ENCODE measurements around the gene CYP2W1. TPM values are rescaled to one million over a fixed set of nuclear protein-coding genes. Genes with fewer than 3 reads are reported as not detected.
"Not testable (repeated sequence)": the region's sequence is repeated elsewhere in the genome, so short reads cannot be mapped to it uniquely, and the experiment has no call there.

Gene CYP2W1
- total and polyA plus RNA-seq, 5 experiments from 2014 or later = not detected

DNA sequence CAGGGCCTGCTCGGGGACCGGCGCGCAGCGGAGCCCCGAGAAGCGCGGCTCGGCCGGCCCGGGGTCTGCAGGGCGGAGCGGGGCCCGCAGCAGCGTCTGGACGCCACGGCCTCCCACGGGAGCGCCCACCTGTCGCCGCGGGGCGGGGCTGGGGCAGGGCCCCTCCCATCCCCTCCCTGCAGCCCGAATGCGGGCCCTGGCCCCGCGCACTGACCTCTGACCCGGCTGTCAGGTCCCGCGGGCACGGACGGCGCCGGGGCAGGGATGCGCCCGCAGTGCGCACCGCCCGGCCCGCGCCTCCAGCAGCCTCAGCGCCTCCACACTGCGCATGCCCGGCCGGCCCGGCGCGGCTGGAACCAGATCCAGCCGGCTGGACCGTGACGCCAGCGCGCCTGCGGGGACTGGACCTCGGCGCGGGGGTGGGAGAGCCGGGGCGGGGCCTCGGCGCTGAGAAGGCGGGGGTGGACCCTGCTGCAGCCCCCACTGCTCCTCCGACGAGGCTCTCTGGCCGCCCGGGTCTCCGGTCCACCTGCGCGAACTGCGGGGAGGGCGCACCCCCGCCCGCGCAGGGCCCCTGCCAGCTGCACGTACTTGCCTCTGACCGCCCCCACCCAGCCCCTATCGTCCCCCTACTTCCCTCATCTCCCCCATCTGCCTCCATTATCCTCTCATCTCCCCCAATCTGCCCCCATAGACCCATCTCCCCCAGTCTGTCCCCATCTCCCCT, 45.2 kb downstream of the CYP2W1 start:
- peaks cover 18 to 61% (median 49%) of the 10 kb centered on the region in 4 donors for H3K4me1 Mint-ChIP-seq
- H3K27ac Mint-ChIP-seq = peak overlapping the region in 7 of 10 donors; percentile 66 to 93 (median 87)
- peaks cover 0 to 6% (median 0%) of the 10 kb centered on the region in 9 donors for H3K9me3 Mint-ChIP-seq
- POLR2A ChIA-PET = interaction anchor here (1.0 to 5.5 kb wide), 7 partner anchors 8 to 35 kb away, joined by 3 to 35 read pairs (median 4); partner anchors contain the start of gene GPR146
- peak overlapping the region in 8 of 10 donors; percentile 72 to 88 (median 82) for H3K4me3 Mint-ChIP-seq
- DNase-seq (peak; percentile 65 to 91 (median 85)), ATAC-seq (peak; percentile 80 to 87)
- peaks cover 0 to 15% (median 4%) of the 10 kb centered on the region in 3 donors for H3K36me3 Mint-ChIP-seq
- H3K27me3 Mint-ChIP-seq = peaks cover 0 to 2% (median 0%) of the 10 kb centered on the region in 5 donors

DNA sequence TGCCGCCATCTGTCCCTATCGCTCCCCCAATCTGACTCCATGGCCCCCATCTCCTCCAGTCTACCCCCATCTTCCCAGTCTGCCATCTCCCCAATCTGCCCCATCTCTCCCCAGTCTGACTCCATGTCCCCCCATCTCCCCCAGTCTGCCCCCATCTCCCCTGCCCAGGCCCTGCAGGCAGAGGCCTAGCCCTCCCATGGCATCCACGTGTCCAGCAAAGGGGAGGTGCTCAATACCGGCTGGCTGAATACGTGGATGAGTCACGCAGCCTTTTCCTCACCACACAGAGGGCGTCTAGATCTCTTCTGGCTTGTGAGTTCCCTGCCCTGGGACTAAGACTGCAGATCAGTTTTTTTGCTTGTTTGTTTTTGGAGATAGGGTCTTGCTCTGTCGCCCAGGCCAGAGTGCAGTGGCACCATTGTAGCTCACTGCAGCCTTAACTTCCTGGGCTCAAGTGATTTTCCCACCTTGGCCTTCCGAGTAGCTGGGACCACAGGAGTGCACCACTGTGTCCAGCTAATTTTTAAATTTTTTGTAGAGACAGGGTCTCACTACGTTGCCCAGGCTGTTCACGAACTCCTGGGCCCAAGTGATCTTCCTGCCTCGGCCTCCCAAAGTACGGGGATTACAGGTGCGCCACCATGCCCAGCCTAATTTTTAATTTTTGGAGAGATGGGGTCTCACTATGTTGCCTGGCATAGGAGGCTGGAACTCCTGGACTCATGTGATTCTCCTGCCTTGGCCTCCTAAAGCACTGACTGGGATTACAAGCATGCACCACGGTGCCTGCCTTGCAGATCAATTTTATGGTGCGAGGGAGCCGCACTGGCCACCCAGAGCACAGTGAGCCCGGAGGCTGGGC, 46.0 kb downstream of the CYP2W1 start:
- Mint-ChIP-seq H3K4me1 (peaks cover 23 to 60% (median 54%) of the 10 kb centered on the region in 4 donors), H3K36me3 (peaks cover 0 to 10% (median 0%) of the 10 kb centered on the region in 3 donors), H3K27ac (peak overlapping the region; percentile 66 to 93 (median 81)), H3K4me3 (peak overlapping the region; percentile 72 to 88 (median 82)), H3K27me3 (peaks cover 0 to 2% (median 0%) of the 10 kb centered on the region in 5 donors), H3K9me3 (peaks cover 0 to 2% (median 0%) of the 10 kb centered on the region in 9 donors)
- peak; percentile 39 to 54 for ATAC-seq
- DNase-seq = peak in 6 of 10 donors; percentile 22 to 73 (median 42)
- POLR2A ChIA-PET = interaction anchor here (1.1 to 5.5 kb wide), 5 partner anchors 12 to 36 kb away, joined by 3 to 35 read pairs (median 4); partner anchors contain the start of gene GPR146

DNA sequence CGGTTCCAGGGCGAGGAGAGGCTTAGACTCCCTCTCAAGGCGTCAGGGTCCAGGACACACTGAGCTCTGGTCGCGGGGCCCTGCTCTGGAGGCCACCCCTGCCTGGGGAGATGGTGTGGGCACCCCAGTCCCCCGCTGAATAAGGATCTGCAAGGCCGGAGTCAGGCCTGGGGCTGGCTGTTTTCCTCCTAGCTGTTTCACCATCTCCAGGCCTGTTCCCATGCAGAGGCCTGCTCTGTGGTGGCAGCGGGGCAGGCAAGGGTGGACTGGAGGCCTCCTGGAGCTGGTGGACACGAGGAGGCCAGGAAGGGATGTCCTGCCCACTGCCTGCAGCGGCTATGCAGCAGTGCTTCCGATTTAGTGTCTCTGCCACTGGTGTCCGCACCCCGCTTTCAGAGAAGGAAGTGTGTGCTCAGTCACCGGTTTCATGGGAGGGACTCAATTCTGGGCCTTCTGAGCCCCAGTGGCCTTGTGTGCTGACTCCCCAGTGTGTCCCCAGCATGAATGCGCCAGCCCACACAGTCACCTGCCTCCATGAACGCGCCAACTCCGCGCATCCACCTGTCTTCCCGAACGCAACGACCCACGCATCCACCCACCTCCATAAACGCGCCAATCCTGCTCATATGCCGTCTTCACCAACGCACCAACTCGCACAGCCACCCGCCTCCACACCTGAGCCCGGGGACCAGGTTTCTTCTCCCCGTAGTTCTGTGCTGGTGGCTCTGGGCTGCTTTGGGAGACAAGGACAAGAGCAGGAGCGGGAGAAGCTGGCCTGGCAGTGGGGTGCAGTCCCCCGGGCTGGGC, 46.9 kb downstream of the CYP2W1 start:
- POLR2A ChIA-PET = interaction anchor here (1.1 to 5.5 kb wide), 4 partner anchors 11 to 31 kb away, joined by 3 to 35 read pairs (median 14); partner anchors contain the start of gene GPR146
- H3K9me3 Mint-ChIP-seq = no peaks in the 10 kb centered on the region
- H3K4me3 Mint-ChIP-seq = peak overlapping the region in 9 of 10 donors; percentile 33 to 85 (median 75)
- ATAC-seq = no peak
- peaks cover 0 to 2% (median 0%) of the 10 kb centered on the region in 5 donors for H3K27me3 Mint-ChIP-seq
- peak overlapping the region in 6 of 10 donors; percentile 15 to 93 (median 60) for H3K27ac Mint-ChIP-seq
- peaks cover 28 to 58% (median 57%) of the 10 kb centered on the region in 4 donors for H3K4me1 Mint-ChIP-seq
- H3K36me3 Mint-ChIP-seq = peaks cover 0 to 8% (median 0%) of the 10 kb centered on the region in 3 donors
- DNase-seq = peak in 1 of 10 donors; percentile 57

DNA sequence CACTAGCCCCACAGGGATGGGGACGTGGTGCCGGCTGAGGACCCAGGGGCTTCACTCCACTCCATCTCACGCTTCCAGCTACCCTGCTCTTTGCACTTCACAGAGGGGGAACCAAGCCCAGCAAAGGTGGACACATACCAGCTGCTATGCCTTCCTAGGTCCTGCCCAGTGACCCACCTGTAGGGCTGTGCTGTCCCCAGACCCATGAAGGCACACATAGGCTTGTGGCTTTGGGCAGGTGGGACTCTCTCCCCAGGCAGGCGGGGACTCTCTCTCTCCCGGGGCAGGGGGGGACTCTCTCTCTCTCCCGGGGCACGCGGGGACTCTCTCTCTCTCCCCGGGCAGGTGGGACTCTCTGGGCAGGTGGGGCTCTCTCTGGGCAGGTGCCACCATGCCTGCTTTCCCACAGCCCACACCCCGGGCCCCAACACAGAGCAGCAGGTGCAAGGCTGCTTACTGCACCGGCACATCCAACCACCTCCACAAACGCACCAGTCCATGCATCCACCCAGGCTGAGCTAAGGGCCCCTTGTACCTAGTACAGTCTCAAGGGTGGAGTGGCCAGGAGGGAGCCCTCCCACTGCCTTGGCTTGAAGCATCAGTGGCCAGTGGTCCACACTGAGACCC, 47.6 kb downstream of the CYP2W1 start:
- Mint-ChIP-seq H3K27me3 (peaks cover 0 to 7% (median 0%) of the 10 kb centered on the region in 5 donors), H3K4me3 (peak overlapping the region in 5 of 10 donors; percentile 8 to 75 (median 71)), H3K27ac (peak overlapping the region in 5 of 10 donors; percentile 29 to 76 (median 53)), H3K36me3 (peaks cover 0 to 8% (median 0%) of the 10 kb centered on the region in 3 donors), H3K4me1 (peaks cover 28 to 59% (median 57%) of the 10 kb centered on the region in 4 donors), H3K9me3 (no peaks in the 10 kb centered on the region)
- POLR2A ChIA-PET = interaction anchor here (5.5 kb wide), 1 partner anchor 14 kb away, joined by 35 read pairs; the partner anchor contains the start of gene GPR146
- DNase-seq (peak in 1 of 10 donors; percentile 13), ATAC-seq (no peak)

DNA sequence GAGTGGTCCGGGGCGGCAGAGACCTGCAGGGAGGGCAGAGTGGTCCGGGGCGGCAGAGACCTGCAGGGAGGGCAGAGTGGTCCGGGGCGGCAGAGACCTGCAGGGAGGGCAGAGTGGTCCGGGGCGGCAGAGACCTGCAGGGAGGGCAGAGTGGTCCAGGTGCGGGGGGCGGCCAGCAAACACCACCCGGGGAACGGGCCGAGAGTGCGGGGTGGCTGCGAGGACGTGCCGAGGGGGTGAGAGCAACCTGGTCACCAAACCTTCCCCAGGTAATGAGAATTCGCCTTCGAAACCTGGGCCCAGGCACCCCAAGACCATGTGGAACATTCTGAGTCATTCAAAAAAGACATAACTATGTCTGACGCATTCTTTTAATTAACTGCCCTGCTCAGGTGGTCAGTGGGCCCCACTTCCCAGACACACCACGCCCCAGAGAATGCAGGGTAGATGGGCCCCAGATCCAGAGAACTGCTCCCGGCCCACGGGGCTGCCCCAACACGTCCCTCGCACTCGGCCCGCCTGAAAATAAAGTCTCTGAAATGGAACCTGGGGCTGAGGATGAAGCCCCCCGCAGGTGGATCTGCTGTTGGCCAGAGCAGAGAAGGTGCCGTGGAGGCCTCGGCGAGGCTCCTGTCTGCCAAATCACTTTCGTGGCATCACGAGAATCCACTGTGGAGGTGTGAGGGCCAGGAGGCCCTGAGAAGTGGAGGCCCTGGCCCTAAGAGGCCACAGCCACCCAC, 48.9 kb downstream of the CYP2W1 start:
- POLR2A ChIA-PET = no interaction called here
- peaks cover 24 to 54% (median 48%) of the 10 kb centered on the region in 4 donors for H3K4me1 Mint-ChIP-seq
- no peak for ATAC-seq
- peaks cover 0 to 2% (median 0%) of the 10 kb centered on the region in 3 donors for H3K36me3 Mint-ChIP-seq
- H3K27me3 Mint-ChIP-seq = peaks cover 0 to 8% (median 0%) of the 10 kb centered on the region in 5 donors
- H3K9me3 Mint-ChIP-seq = no peaks in the 10 kb centered on the region
- DNase-seq = peak in 1 of 10 donors; percentile 53
- H3K27ac Mint-ChIP-seq = peak overlapping the region in 2 of 10 donors; percentile 22 to 67
- H3K4me3 Mint-ChIP-seq = no peak overlapping the region

DNA sequence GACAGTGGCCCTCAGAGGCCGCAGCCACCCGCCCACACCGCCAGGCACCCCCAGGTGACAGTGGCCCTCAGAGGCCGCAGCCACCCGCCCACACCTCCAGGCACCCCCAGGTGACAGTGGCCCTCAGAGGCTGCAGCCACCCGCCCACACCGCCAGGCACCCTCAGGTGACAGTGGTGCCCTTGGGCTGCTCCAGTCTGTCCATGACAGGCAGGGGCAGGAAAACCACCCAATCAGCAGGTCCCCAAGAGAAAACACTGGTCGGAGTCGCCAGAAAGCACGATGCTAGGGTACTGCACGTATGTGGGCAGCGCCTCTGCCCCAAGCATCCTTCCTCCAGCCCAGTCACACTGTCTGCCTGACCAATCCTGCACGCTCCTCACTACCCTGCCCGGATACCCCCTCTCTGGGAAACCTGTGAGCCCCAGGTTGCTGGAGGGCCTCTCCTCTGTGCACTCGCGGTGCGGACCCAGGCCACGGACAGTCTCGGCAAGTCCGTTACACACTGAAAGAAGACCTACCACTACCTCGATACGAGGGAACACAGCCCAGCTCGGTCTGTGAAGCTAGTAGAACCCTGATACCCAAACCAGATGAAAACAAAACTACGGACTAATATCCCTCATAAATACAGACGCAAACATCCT, 49.7 kb downstream of the CYP2W1 start:
- ATAC-seq (no peak), DNase-seq (peak in 1 of 10 donors; percentile 49)
- peaks cover 20 to 48% (median 42%) of the 10 kb centered on the region in 4 donors for H3K4me1 Mint-ChIP-seq
- H3K36me3 Mint-ChIP-seq = no peaks in the 10 kb centered on the region
- H3K27me3 Mint-ChIP-seq = peaks cover 0 to 8% (median 0%) of the 10 kb centered on the region in 5 donors
- H3K27ac Mint-ChIP-seq = peak overlapping the region in 8 of 10 donors; percentile 29 to 73 (median 60)
- peak overlapping the region in 5 of 10 donors; percentile 18 to 75 (median 56) for H3K4me3 Mint-ChIP-seq
- no peaks in the 10 kb centered on the region for H3K9me3 Mint-ChIP-seq
- POLR2A ChIA-PET = interaction anchor here (0.7 to 1.0 kb wide), 4 partner anchors 11 to 215 kb away, joined by 3 to 4 read pairs (median 4); no protein-coding TSS in a partner anchor

DNA sequence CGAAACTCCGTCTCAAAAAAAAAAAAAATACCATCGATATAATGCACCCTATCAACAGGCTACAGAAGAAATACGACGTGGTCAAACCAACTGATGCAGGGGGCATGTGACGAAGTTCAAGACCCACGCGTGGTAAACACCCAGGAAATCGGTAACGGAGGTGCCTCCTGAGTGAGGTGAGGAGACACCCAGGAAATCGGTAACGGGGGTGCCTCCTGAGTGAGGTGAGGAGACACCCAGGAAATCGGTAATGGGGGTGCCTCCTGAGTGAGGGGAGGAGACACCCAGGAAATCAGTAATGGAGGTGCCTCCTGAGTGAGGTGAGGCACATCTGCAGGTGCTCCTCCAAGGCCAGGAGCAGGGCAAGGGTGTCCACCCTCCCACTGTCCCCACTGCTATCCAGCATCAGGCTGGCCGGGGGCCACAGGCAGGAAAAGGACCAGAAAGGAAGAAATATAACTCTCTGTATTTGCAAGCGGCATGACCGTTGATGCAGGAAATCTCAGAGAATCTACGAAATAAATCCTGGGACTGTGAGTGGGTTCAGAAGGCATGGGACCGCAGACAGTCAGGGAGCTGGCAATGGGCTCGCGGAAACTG, 50.7 kb downstream of the CYP2W1 start:
- ATAC-seq (peak; percentile 33 to 78), DNase-seq (peak in 7 of 10 donors; percentile 23 to 68 (median 43))
- POLR2A ChIA-PET = interaction anchor here (0.7 to 1.6 kb wide), 7 partner anchors 9 to 216 kb away, joined by 3 to 5 read pairs (median 3); no protein-coding TSS in a partner anchor
- Mint-ChIP-seq H3K4me3 (peak overlapping the region; percentile 33 to 80 (median 65)), H3K27me3 (peaks cover 0 to 8% (median 0%) of the 10 kb centered on the region in 5 donors), H3K4me1 (peaks cover 20 to 47% (median 42%) of the 10 kb centered on the region in 4 donors), H3K9me3 (no peaks in the 10 kb centered on the region), H3K27ac (peak overlapping the region; percentile 51 to 87 (median 76)), H3K36me3 (no peaks in the 10 kb centered on the region)

DNA sequence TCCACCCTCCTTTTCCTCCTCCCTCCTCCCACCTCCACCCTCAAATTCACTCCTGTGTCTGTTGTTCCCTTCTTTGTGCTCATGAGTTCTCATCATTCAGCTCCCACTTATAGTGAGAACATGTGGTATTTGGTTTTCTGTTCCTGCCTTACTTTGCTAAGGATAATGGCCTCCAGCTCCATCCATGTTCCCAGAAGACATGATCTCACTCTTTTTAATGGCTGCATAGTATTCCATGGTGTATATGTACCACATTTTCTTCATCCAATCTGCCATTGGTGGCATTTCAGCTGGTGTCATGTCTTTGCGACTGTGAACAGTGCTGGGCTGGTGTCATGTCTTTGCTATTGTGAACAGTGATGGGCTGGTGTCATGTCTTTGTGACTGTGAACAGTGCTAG, 51.8 kb downstream of the CYP2W1 start:
- DNase-seq, H3K9me3 Mint-ChIP-seq, H3K27me3 Mint-ChIP-seq, H3K36me3 Mint-ChIP-seq, ATAC-seq: not testable (repeated sequence)
- POLR2A ChIA-PET = interaction anchor here (0.6 to 1.6 kb wide), 3 partner anchors 9 to 13 kb away, joined by 3 to 5 read pairs (median 4); no protein-coding TSS in a partner anchor
- peak overlapping the region in 1 of 10 donors; percentile 25 for H3K27ac Mint-ChIP-seq
- H3K4me3 Mint-ChIP-seq = peak overlapping the region in 1 of 10 donors; percentile 36
- H3K4me1 Mint-ChIP-seq = peaks cover 19 to 38% (median 33%) of the 10 kb centered on the region in 4 donors

DNA sequence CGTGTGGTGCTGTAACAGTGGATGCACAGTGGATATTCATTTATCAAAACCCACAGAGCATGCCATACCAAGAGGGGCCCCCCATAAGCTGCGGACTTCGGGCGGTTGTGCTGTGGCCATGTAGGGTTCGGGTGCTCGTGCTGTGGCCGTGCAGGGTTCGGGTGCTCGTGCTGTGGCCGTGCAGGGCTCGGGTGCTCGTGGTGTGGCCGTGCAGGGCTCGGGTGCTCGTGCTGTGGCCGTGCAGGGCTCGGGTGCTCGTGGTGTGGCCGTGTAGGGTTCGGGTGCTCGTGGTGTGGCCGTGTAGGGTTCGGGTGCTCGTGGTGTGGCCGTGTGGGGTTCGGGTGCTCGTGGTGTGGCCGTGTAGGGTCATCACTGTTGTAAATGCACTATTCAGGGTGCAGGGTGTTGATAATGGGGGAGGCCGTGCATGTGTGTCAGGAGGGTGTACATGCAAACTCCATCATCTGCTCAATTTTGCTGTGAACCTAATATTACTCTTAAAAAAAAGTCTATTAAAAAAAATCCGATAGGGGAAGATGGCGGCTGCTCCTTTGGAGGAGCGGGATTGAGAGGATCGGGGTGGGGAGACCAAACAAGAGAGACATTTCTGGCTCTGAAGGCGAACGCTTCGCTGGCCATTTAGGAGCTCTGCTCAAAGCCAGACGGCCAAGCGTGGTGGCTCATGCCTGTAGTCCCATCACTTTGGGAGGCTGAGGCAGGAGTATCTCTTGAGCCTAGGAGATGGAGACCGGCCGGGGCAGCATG, 53.4 kb downstream of the CYP2W1 start:
- not testable (repeated sequence) for H3K4me3 Mint-ChIP-seq, H3K36me3 Mint-ChIP-seq, H3K9me3 Mint-ChIP-seq, H3K27ac Mint-ChIP-seq
- POLR2A ChIA-PET = interaction anchor here (1.2 kb wide), 1 partner anchor 9 kb away, joined by 3 read pairs; no protein-coding TSS in a partner anchor
- Mint-ChIP-seq H3K4me1 (peaks cover 19 to 30% (median 26%) of the 10 kb centered on the region in 4 donors), H3K27me3 (peaks cover 0 to 16% (median 0%) of the 10 kb centered on the region in 5 donors)
- DNase-seq (peak in 1 of 10 donors; percentile 11), ATAC-seq (peak in 1 of 2 donors; percentile 56)
